Activated CD4-positive, CD25-positive, alpha-beta regulatory T cell treated with anti-CD3 and anti-CD28 coated beads, Interleukin-2, amount 50 U/mL, for 16 hours (primary cell): Measurements from ENCODE around the gene CPTP.

Source experiments
- DNase-seq: peaks from one replicate; pipeline ENCODE4 v3.0.0-alpha.2; 2020; ENCODE audit warnings: low read depth, low spot score

Gene CPTP

GRCh38 chr1:1324524-1325287 is at the start of gene CPTP, which contains the start of gene INTS11:
TSS of gene CPTP (plus strand) at chr1:1324802. CDS start at chr1:1326911, 2,109 bp downstream.
TSS of gene INTS11 (minus strand) at chr1:1324660. CDS start at chr1:1324608, 52 bp downstream.
- DNase-seq, result peak; percentile 95

- no peak for DNase-seq
Measured at GRCh38 chr1:1274931-1275431, 49.6 kb upstream of the CPTP start.

- DNase-seq, result no peak
Measured at GRCh38 chr1:1275836-1276235, 48.8 kb upstream of the CPTP start.

- DNase-seq, result no peak
Measured at GRCh38 chr1:1278620-1279019, 46.0 kb upstream of the CPTP start.

- no peak for DNase-seq
Measured at GRCh38 chr1:1279028-1279427, 45.6 kb upstream of the CPTP start.

- no peak for DNase-seq
Measured at GRCh38 chr1:1280782-1281481, 43.7 kb upstream of the CPTP start.

- DNase-seq, result no peak
Measured at GRCh38 chr1:1281533-1282321, 42.9 kb upstream of the CPTP start.

GRCh38 chr1:1282998-1283397 is 41.6 kb upstream of the CPTP start:
- no peak for DNase-seq

- DNase-seq, result no peak
Measured at GRCh38 chr1:1283821-1284220, 40.8 kb upstream of the CPTP start.

GRCh38 chr1:1284221-1285101 is 40.1 kb upstream of the CPTP start:
- no peak for DNase-seq

- DNase-seq, result no peak
Measured at GRCh38 chr1:1285102-1285571, 39.5 kb upstream of the CPTP start.

- no peak for DNase-seq
Measured at GRCh38 chr1:1285611-1286311, 38.8 kb upstream of the CPTP start.

GRCh38 chr1:1286313-1287261 is 38.0 kb upstream of the CPTP start:
- no peak for DNase-seq

GRCh38 chr1:1287288-1288110 is 37.1 kb upstream of the CPTP start:
- no peak for DNase-seq

- DNase-seq, result no peak
Measured at GRCh38 chr1:1290238-1290731, 34.3 kb upstream of the CPTP start.

- DNase-seq, result no peak
Measured at GRCh38 chr1:1291023-1291528, 33.5 kb upstream of the CPTP start.

- DNase-seq, result no peak
Measured at GRCh38 chr1:1291548-1292441, 32.8 kb upstream of the CPTP start.
